ENCODE results near the gene FAS.

The FAS gene

GRCh38 chr10:89043052-89043451, 52.5 kb downstream of the FAS start:
- FAIRE-seq: no peak

- no peak for FAIRE-seq
These were observed 56.8 kb downstream of the FAS start for GRCh38 chr10:89047397-89047796.

GRCh38 chr10:89051593-89051992, 61.0 kb downstream of the FAS start:
- FAIRE-seq: no peak

- FAIRE-seq: no peak
These were observed 63.0 kb downstream of the FAS start for GRCh38 chr10:89053555-89053954.

- FAIRE-seq: no peak
These were observed 64.6 kb downstream of the FAS start for GRCh38 chr10:89055159-89055558.

- no peak for FAIRE-seq
These were observed 72.3 kb downstream of the FAS start for GRCh38 chr10:89062861-89063260.

- FAIRE-seq: no peak
These were observed 72.9 kb downstream of the FAS start for GRCh38 chr10:89063465-89063864.

GRCh38 chr10:89064748-89065147, 74.2 kb downstream of the FAS start:
- no peak for FAIRE-seq

All from endometrium (tissue), 2 donors.